ENCODE results near the gene RPUSD1. TPM values are rescaled to one million over a fixed set of nuclear protein-coding genes. Genes with fewer than 3 reads are reported as not detected.
A peak's percentile ranks its signal among the peaks of the same experiment; 100 is the strongest.

RPUSD1 gene
- total RNA-seq, 1 experiment from 2014 or later = 45.1 TPM

DNA sequence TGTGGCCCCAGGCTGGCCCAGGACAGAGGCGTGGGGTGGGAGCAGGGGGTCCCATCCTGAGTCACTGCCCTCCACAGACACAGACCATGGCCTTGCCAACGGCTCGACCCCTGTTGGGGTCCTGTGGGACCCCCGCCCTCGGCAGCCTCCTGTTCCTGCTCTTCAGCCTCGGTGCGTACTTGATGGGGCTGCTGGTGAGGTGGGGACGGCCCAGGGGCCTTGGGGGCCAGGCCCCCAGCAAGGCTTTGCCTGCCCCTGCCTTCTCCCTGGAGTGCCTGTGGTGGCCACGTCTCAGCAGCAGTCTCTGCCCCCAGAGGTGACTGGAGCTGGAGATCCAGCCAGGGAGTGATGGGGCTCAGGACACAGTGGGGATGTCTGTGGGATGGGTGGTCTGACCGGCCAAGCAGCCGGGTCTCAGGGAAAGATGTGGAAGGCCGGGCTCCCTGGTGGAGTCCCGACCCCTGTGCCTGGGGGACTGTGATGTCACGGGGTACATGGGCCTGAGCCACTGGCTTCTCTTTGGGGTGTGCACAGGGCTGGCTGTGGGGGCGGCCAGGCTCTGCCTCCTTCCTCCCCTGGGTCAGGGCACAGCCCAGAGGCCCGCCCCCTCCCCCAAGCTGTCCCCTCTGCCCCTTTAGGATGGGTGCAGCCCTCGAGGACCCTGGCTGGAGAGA is 25.4 kb downstream of the RPUSD1 start (continued):
- TF ChIP-seq, protein P1, sequence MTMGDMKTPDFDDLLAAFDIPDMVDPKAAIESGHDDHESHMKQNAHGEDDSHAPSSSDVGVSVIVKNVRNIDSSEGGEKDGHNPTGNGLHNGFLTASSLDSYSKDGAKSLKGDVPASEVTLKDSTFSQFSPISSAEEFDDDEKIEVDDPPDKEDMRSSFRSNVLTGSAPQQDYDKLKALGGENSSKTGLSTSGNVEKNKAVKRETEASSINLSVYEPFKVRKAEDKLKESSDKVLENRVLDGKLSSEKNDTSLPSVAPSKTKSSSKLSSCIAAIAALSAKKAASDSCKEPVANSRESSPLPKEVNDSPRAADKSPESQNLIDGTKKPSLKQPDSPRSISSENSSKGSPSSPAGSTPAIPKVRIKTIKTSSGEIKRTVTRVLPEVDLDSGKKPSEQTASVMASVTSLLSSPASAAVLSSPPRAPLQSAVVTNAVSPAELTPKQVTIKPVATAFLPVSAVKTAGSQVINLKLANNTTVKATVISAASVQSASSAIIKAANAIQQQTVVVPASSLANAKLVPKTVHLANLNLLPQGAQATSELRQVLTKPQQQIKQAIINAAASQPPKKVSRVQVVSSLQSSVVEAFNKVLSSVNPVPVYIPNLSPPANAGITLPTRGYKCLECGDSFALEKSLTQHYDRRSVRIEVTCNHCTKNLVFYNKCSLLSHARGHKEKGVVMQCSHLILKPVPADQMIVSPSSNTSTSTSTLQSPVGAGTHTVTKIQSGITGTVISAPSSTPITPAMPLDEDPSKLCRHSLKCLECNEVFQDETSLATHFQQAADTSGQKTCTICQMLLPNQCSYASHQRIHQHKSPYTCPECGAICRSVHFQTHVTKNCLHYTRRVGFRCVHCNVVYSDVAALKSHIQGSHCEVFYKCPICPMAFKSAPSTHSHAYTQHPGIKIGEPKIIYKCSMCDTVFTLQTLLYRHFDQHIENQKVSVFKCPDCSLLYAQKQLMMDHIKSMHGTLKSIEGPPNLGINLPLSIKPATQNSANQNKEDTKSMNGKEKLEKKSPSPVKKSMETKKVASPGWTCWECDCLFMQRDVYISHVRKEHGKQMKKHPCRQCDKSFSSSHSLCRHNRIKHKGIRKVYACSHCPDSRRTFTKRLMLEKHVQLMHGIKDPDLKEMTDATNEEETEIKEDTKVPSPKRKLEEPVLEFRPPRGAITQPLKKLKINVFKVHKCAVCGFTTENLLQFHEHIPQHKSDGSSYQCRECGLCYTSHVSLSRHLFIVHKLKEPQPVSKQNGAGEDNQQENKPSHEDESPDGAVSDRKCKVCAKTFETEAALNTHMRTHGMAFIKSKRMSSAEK (CRISPR knock-in tag; IDR thresholded peaks at IDR 0.05; ENCODE audit: borderline replicate concordance) = no peak
- TF ChIP-seq CREM (CRISPR knock-in tag; IDR thresholded peaks at IDR 0.05) = no peak
- no peak for TF ChIP-seq TEAD4 (CRISPR knock-in tag; IDR thresholded peaks at IDR 0.05)

DNA sequence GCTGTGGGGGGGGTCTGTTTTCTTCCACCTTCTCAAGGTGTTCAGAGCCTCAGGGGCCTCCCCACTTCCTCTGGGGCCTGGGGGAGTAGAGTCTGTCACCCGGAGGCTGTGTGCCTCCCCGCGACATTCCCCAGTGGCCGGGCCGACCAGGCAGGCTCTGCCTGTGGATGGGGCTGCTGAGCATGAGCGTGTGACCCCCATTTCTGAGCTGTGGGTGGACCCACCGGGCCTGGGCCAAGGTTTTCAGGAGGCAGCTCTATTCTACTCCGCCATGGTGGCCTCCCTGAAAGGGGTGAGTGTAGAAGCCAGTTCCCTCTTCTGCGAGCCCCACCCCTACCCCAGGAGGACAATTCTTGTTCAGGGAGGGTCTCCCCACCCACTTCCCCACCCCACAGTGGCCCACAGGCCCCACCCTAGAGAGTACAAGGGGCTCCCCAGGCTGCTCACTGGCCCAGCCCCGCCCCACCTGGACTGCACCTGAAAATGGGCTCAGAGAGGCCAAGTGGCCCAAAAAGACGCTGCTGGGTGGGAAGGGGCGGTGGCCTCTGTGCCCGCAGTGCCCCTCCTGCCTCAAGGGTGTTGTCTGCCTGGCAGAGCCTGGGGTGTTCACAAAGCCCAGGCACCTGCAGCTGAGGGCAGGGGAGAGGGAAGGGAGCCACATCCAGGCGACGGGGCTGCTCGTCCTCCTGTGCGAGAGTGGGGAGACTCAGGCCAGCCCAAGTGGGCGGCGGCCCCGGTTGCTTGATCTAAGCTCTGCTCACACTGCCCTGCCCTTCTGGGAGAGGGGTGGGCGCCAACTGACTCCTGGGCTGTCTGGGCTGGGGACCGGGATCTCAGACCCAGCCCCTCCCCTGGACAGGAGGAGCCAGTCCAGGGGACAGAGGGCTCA is 26.3 kb downstream of the RPUSD1 start:
- Mint-ChIP-seq H3K4me3 (no peak overlapping the region), H3K27me3 (ENCODE audit: low read depth) (no peaks in the 10 kb centered on the region), H3K36me3 (no peaks in the 10 kb centered on the region), H3K4me1 (no peaks in the 10 kb centered on the region), H3K9me3 (no peaks in the 10 kb centered on the region), H3K27ac (no peak overlapping the region)
- POLR2A ChIA-PET = no interaction called here
- CTCF ChIA-PET = interaction anchor here (0.6 to 2.2 kb wide), 9 partner anchors 11 to 296 kb away, joined by 3 to 11 read pairs (median 3); partner anchors contain the start of genes CHTF18, CIAO3 and RPUSD1
- DNase-seq (ENCODE audit: low spot score) (no peak), ATAC-seq (peak; percentile 29; the same call in 1 of the 2 replicates)
- TF ChIP-seq MYBL2 (CRISPR knock-in tag; IDR thresholded peaks at IDR 0.05) = no peak
- 0 out of 2 replicates have a peak, but pooled peaks have one; percentile 47 for TF ChIP-seq FOXP1 (CRISPR knock-in tag; IDR thresholded peaks at IDR 0.05; ENCODE audit: borderline replicate concordance)

DNA sequence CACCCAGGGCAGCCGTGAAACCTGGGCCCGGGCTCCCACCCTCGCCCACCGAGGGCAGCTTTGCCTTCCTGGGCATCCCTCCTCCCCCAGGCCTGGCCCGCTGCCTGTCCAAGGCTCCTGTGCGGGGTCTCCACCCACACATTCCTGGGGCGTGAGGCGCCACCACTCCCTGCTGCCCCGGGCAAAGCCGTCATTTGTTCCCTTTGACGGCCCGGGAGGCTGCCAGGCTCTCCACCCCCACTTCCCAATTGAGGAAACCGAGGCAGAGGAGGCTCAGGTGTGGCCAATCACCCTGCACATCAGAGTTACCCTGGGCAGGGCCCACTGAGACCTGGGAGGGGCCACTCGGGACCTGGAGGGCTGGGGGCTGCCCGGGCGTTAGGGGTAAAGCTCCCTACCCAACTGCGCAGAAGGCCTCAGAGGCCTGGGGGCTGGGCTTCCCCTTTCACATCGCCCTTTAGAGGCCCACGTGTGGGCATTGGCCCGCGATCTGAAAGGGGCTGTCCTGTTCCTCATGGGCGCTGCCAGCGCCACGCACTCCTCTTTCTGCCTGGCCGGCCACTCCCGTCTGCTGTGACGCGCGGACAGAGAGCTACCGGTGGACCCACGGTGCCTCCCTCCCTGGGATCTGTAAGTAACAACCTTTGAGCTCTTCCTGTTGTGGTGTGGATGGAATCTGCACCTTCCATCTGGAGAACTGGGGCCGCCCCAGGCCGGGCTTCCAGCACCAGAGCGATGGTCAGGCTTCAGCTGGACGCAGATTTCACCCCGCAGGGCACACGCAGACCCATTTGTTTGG is 27.4 kb downstream of the RPUSD1 start, which contains the start of gene MSLN:
TSS of gene MSLN (plus strand) at position 190 of the 799 bp plus-strand sequence. CDS start 1,947 bp downstream, outside the sequence.
- peak within 1 kb of the TSS; percentile 60; the same call in 1 of the 2 replicates for H3K27ac Mint-ChIP-seq
- no peaks in the 10 kb centered on the region; the same call in 1 of the 2 replicates for H3K36me3 Mint-ChIP-seq
- no peaks in the 10 kb centered on the region for H3K4me1 Mint-ChIP-seq
- DNase-seq (ENCODE audit: low spot score) (no peak), ATAC-seq (no peak)
- ChIA-PET CTCF (interaction anchor here (0.7 to 2.2 kb wide), 8 partner anchors 9 to 297 kb away, joined by 3 to 11 read pairs (median 4); partner anchors contain the start of genes CHTF18, CIAO3 and RPUSD1), POLR2A (interaction anchor here (0.7 kb wide), 1 partner anchor 20 kb away, joined by 3 read pairs; the partner anchor contains the start of gene CIAO3)
- H3K9me3 Mint-ChIP-seq = peaks cover 5% of the 10 kb centered on the region
- H3K4me3 Mint-ChIP-seq = no peak within 1 kb of the TSS
- TF ChIP-seq, protein P2, sequence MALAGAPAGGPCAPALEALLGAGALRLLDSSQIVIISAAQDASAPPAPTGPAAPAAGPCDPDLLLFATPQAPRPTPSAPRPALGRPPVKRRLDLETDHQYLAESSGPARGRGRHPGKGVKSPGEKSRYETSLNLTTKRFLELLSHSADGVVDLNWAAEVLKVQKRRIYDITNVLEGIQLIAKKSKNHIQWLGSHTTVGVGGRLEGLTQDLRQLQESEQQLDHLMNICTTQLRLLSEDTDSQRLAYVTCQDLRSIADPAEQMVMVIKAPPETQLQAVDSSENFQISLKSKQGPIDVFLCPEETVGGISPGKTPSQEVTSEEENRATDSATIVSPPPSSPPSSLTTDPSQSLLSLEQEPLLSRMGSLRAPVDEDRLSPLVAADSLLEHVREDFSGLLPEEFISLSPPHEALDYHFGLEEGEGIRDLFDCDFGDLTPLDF (CRISPR knock-in tag; IDR thresholded peaks at IDR 0.05) = no peak
- TF ChIP-seq FOXK1 (CRISPR knock-in tag; IDR thresholded peaks at IDR 0.05) (no peak), ETV6 (CRISPR knock-in tag; IDR thresholded peaks at IDR 0.05) (no peak), ZNF138 (CRISPR knock-in tag; conservative IDR thresholded peaks at IDR 0.05) (no peak), ZNF121 (CRISPR knock-in tag; IDR thresholded peaks at IDR 0.05) (no peak)
- TF ChIP-seq, protein P3, sequence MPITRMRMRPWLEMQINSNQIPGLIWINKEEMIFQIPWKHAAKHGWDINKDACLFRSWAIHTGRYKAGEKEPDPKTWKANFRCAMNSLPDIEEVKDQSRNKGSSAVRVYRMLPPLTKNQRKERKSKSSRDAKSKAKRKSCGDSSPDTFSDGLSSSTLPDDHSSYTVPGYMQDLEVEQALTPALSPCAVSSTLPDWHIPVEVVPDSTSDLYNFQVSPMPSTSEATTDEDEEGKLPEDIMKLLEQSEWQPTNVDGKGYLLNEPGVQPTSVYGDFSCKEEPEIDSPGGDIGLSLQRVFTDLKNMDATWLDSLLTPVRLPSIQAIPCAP (CRISPR knock-in tag; IDR thresholded peaks at IDR 0.05) = no peak
- TF ChIP-seq, protein P4, sequence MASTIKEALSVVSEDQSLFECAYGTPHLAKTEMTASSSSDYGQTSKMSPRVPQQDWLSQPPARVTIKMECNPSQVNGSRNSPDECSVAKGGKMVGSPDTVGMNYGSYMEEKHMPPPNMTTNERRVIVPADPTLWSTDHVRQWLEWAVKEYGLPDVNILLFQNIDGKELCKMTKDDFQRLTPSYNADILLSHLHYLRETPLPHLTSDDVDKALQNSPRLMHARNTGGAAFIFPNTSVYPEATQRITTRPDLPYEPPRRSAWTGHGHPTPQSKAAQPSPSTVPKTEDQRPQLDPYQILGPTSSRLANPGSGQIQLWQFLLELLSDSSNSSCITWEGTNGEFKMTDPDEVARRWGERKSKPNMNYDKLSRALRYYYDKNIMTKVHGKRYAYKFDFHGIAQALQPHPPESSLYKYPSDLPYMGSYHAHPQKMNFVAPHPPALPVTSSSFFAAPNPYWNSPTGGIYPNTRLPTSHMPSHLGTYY (CRISPR knock-in tag; IDR thresholded peaks at IDR 0.05) = no peak
- TF ChIP-seq, protein P1 (CRISPR knock-in tag; IDR thresholded peaks at IDR 0.05; ENCODE audit: borderline replicate concordance) = no peak
- TF ChIP-seq, protein P5, sequence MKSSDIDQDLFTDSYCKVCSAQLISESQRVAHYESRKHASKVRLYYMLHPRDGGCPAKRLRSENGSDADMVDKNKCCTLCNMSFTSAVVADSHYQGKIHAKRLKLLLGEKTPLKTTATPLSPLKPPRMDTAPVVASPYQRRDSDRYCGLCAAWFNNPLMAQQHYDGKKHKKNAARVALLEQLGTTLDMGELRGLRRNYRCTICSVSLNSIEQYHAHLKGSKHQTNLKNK (CRISPR knock-in tag; IDR thresholded peaks at IDR 0.05) = no peak
- H3K27me3 Mint-ChIP-seq (ENCODE audit: low read depth) = peaks cover 6% of the 10 kb centered on the region; the same call in 1 of the 2 replicates
